HEK293 (cell line): Measurements from ENCODE around the gene TMED7.

Source experiments
- CTCF ChIA-PET: fragments of 350-600 bp; formaldehyde crosslinking; extraction: SDS; loops from one replicate; lab custom pipeline; 2021; ENCODE audit warnings: antibody characterized with exemption; lab: Yijun Ruan, JAX
- POLR2A ChIA-PET: fragments of 300-600 bp; formaldehyde crosslinking; extraction: SDS; loops from one replicate; lab custom pipeline; 2020; ENCODE audit warnings: antibody characterized with exemption, inconsistent platforms; lab: Yijun Ruan, JAX
- H3K27ac ChIP-seq: fragments of 200-500 bp; sonication (Bioruptor generic); 2 replicates; pipeline ENCODE4 v1.5.1; 2014; ENCODE audit warnings: low read depth, low read length, control low read depth, inconsistent platforms; ENCODE audit errors: extremely low read depth
- H3K36me3 ChIP-seq, 2 experiments: fragments of 200-500 bp in 1 of 2; sonication (Bioruptor generic) in 1 of 2; 1 replicate in 1 of 2; 2 replicates in 1 of 2; pipeline ENCODE4 v1.5.1; 2014 to 2017; ENCODE audit warnings: inconsistent platforms in 2 of 2, low read length in 2 of 2; ENCODE audit not compliant: control insufficient read depth in 2 of 2, insufficient read depth in 1 of 2
- H3K4me1 ChIP-seq: fragments of 200-500 bp; sonication (Bioruptor generic); 2 replicates; pipeline ENCODE4 v1.5.1; 2014; ENCODE audit warnings: mild to moderate bottlenecking, low read length, inconsistent platforms; ENCODE audit not compliant: control insufficient read depth, insufficient read depth
- H3K4me3 ChIP-seq: 2 replicates; pipeline ENCODE4 v1.5.1; 2011; ENCODE audit warnings: low read depth, mild to moderate bottlenecking, control low read depth, low read length, moderate library complexity
- H3K9me3 ChIP-seq: fragments of 200-500 bp; sonication (Bioruptor generic); 2 replicates; pipeline ENCODE4 v1.5.1; 2014; ENCODE audit warnings: low read depth, low read length, inconsistent platforms; ENCODE audit not compliant: control insufficient read depth, insufficient read depth
- FEZF1 ChIP-seq: fragments of 450-650 bp; formaldehyde crosslinking; IDR thresholded peaks from 2 replicates; pipeline ENCODE4 v1.5.1; 2016; ENCODE audit warnings: missing biosample characterization, missing genetic modification characterization
- GLIS1 ChIP-seq: fragments of 450-650 bp; formaldehyde crosslinking; IDR thresholded peaks from 2 replicates; pipeline ENCODE4 v1.5.1; 2016; ENCODE audit warnings: missing biosample characterization, missing genetic modification characterization
- KLF8 ChIP-seq: fragments of 450-650 bp; formaldehyde crosslinking; IDR thresholded peaks from 2 replicates; pipeline ENCODE4 v1.5.1; 2016; ENCODE audit warnings: missing biosample characterization, missing genetic modification characterization
- ZBTB1 ChIP-seq: fragments of 450-650 bp; formaldehyde crosslinking; IDR thresholded peaks from 2 replicates; pipeline ENCODE4 v1.5.1; 2016; ENCODE audit warnings: missing biosample characterization, missing genetic modification characterization
- ZFHX2 ChIP-seq: fragments of 450-650 bp; formaldehyde crosslinking; conservative IDR thresholded peaks from 2 replicates; pipeline ENCODE4 v1.5.1; 2016; ENCODE audit warnings: missing biosample characterization, missing genetic modification characterization
- ZFP69B ChIP-seq: fragments of 450-650 bp; formaldehyde crosslinking; IDR thresholded peaks from 2 replicates; pipeline ENCODE4 v1.5.1; 2016; ENCODE audit warnings: missing biosample characterization, missing genetic modification characterization
- ZIC2 ChIP-seq: fragments of 450-650 bp; formaldehyde crosslinking; IDR thresholded peaks from 2 replicates; pipeline ENCODE4 v1.5.1; 2016; ENCODE audit warnings: missing biosample characterization, missing genetic modification characterization
- ZNF114 ChIP-seq: fragments of 450-650 bp; formaldehyde crosslinking; IDR thresholded peaks from 2 replicates; pipeline ENCODE4 v1.5.0; 2017; ENCODE audit warnings: missing biosample characterization, missing genetic modification characterization
- ZNF157 ChIP-seq: fragments of 450-650 bp; formaldehyde crosslinking; IDR thresholded peaks from 2 replicates; pipeline ENCODE4 v1.5.1; 2016; ENCODE audit warnings: missing biosample characterization, missing genetic modification characterization
- ZNF202 ChIP-seq: fragments of 450-650 bp; formaldehyde crosslinking; IDR thresholded peaks from 2 replicates; pipeline ENCODE4 v1.5.1; 2016; ENCODE audit warnings: missing biosample characterization, missing genetic modification characterization, borderline replicate concordance
- ZNF214 ChIP-seq: fragments of 450-650 bp; formaldehyde crosslinking; IDR thresholded peaks from 2 replicates; pipeline ENCODE4 v1.5.1; 2017; ENCODE audit warnings: missing biosample characterization, mild to moderate bottlenecking, missing genetic modification characterization, borderline replicate concordance
- ZNF221 ChIP-seq: fragments of 450-650 bp; formaldehyde crosslinking; IDR thresholded peaks from 2 replicates; pipeline ENCODE4 v1.5.1; 2017; ENCODE audit warnings: missing biosample characterization, missing genetic modification characterization, borderline replicate concordance
- ZNF24 ChIP-seq: fragments of 450-650 bp; formaldehyde crosslinking; IDR thresholded peaks from 2 replicates; pipeline ENCODE4 v1.5.1; 2016; ENCODE audit warnings: missing biosample characterization, missing genetic modification characterization
- ZNF266 ChIP-seq: fragments of 450-650 bp; formaldehyde crosslinking; IDR thresholded peaks from 2 replicates; pipeline ENCODE4 v1.5.1; 2016; ENCODE audit warnings: missing biosample characterization, missing genetic modification characterization, low read depth
- ZNF274 ChIP-seq, 2 experiments: fragments of 200-500 bp in 1 of 2; fragments of 450-650 bp in 1 of 2; sonication (Bioruptor generic) in 1 of 2; formaldehyde crosslinking in 1 of 2; IDR thresholded peaks; 2 replicates each; pipeline versions ENCODE4 v1.5.1 to v1.6.1; 2014 to 2016; ENCODE audit warnings: borderline replicate concordance in 1 of 2, inconsistent platforms in 1 of 2, low read length in 1 of 2, missing biosample characterization in 1 of 2, missing genetic modification characterization in 1 of 2
- ZNF48 ChIP-seq: fragments of 450-650 bp; formaldehyde crosslinking; IDR thresholded peaks from 2 replicates; pipeline ENCODE4 v1.5.1; 2016; ENCODE audit warnings: missing biosample characterization, missing genetic modification characterization
- ZNF521 ChIP-seq: fragments of 450-650 bp; formaldehyde crosslinking; IDR thresholded peaks from 2 replicates; pipeline ENCODE4 v1.5.1; 2017; ENCODE audit warnings: missing biosample characterization, mild to moderate bottlenecking, missing genetic modification characterization
- ZNF600 ChIP-seq: fragments of 450-650 bp; formaldehyde crosslinking; IDR thresholded peaks from 2 replicates; pipeline ENCODE4 v1.5.1; 2016; ENCODE audit warnings: missing biosample characterization, missing genetic modification characterization
- ZNF624 ChIP-seq: fragments of 450-650 bp; formaldehyde crosslinking; IDR thresholded peaks from 2 replicates; pipeline ENCODE4 v1.5.1; 2017; ENCODE audit warnings: missing biosample characterization, missing genetic modification characterization
- ZNF776 ChIP-seq: fragments of 450-650 bp; formaldehyde crosslinking; IDR thresholded peaks from 2 replicates; pipeline ENCODE4 v1.5.0; 2017; ENCODE audit warnings: missing biosample characterization, missing genetic modification characterization, borderline replicate concordance
- ZNF777 ChIP-seq: fragments of 450-650 bp; formaldehyde crosslinking; IDR thresholded peaks from 2 replicates; pipeline ENCODE4 v1.5.1; 2017; ENCODE audit warnings: missing biosample characterization, missing genetic modification characterization, borderline replicate concordance
- ZNF830 ChIP-seq: fragments of 450-650 bp; IDR thresholded peaks from 2 replicates; pipeline ENCODE4 v1.5.0; 2018; ENCODE audit warnings: missing biosample characterization, missing genetic modification characterization, low read depth, mild to moderate bottlenecking, moderate library complexity
- ZSCAN16 ChIP-seq: fragments of 450-650 bp; formaldehyde crosslinking; IDR thresholded peaks from 2 replicates; pipeline ENCODE4 v1.5.1; 2016; ENCODE audit warnings: missing biosample characterization, missing genetic modification characterization
- TF ChIP-seq, protein P1 (sequence below): fragments of 450-650 bp; formaldehyde crosslinking; IDR thresholded peaks from 2 replicates; pipeline ENCODE4 v1.5.1; 2016; ENCODE audit warnings: missing biosample characterization, missing genetic modification characterization
- TF ChIP-seq, protein P2 (sequence below): sonication (generic); formaldehyde crosslinking; IDR thresholded peaks from 2 replicates; pipeline ENCODE4 v1.8.1; 2022; ENCODE audit warnings: mild to moderate bottlenecking, moderate library complexity, missing genetic modification reagents
- TF ChIP-seq, protein P3 (sequence below): fragments of 450-650 bp; formaldehyde crosslinking; IDR thresholded peaks from 2 replicates; pipeline ENCODE4 v1.5.1; 2016; ENCODE audit warnings: missing biosample characterization, missing genetic modification characterization
- TF ChIP-seq, protein P4 (sequence below): fragments of 450-650 bp; formaldehyde crosslinking; optimal IDR thresholded peaks from 2 replicates; pipeline ENCODE3; 2016; ENCODE audit warnings: missing biosample characterization, mild to moderate bottlenecking, missing genetic modification characterization
- TF ChIP-seq, protein P5 (sequence below): fragments of 450-650 bp; formaldehyde crosslinking; IDR thresholded peaks from 2 replicates; pipeline ENCODE4 v1.5.1; 2016; ENCODE audit warnings: missing biosample characterization, missing genetic modification characterization

TMED7 gene

DNA sequence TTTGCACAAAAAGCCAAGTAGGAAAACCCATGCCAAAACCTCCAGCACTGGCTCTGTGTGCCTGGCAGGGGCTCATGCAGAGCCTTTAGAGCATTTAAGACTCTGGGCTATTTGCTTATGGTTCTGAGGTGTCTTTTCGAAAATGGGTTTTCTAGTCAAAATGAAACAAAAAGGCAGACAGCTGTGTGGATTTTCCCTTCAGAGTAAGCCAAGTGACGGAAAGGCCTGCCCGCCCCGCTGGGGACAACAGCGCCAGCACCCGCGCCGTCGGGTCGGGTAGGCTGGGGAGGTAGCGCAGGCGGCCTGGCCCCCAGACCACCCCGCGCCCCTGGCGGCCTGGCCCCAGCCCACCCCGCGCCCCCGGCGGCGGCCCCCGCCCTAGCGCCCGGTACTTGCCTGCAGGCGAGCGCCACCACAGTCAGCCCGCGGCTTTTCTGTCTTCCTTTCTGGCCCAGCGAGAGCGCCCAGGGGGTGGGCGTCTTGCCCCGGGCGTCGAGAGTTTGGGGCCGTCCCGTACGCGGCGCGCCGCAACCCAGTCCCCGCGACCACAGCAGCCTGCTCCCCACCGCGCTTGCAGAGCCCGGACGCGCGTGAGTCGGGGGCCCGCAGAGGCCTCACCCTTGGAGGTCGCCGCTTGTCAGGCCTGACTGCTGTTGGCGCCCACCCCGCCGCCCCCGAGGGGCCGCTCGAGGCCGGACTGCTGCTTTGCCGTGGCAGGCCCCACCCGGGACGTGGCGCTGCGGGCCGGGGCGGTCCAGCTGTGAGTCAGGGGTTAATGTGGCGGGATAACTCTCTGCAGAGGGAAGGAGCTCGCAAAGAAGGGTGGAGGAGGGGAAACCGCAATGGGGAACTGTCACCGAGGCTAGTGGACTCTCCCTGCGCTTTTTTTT lies 23.9 kb downstream of the TMED7 start, which contains the start of gene TICAM2:
TSS of gene TICAM2 (minus strand) at position 779 of the 890 bp plus-strand sequence. CDS start 21,223 bp downstream, outside the sequence.
- peak within 1 kb of the TSS; percentile 88 for H3K27ac ChIP-seq
- H3K4me1 ChIP-seq, result peaks cover 3% of the 10 kb centered on the region
- CTCF ChIA-PET, result interaction anchor here (0.5 to 1.4 kb wide), 3 partner anchors 13 to 293 kb away, joined by 3 read pairs; no protein-coding TSS in a partner anchor
- POLR2A ChIA-PET, result interaction anchor here (0.6 to 1.5 kb wide), 5 partner anchors 23 to 214 kb away, joined by 3 to 6 read pairs (median 3); partner anchors contain the start of genes CDO1 and FEM1C
- no peaks in the 10 kb centered on the region for H3K9me3 ChIP-seq
- peak within 1 kb of the TSS; percentile 50 for H3K4me3 ChIP-seq
- H3K36me3 ChIP-seq, result peaks cover 0 to 14% of the 10 kb centered on the region in 2 experiments; a peak in 1 of 3 replicates
- TF ChIP-seq ZNF624 (tag by site-specific recombination) (no peak), ZNF48 (tag by site-specific recombination) (no peak), ZNF830 (tag by site-specific recombination) (no peak), ZNF266 (no peak), ZNF214 (no peak), ZFHX2 (tag by site-specific recombination) (peak; percentile 45), GLIS1 (tag by site-specific recombination) (0 out of 2 replicates have a peak, but pooled peaks have one; percentile 8), ZSCAN16 (tag by site-specific recombination) (no peak), ZNF24 (tag by site-specific recombination) (no peak), FEZF1 (tag by site-specific recombination) (no peak), ZNF274 (IDR thresholded peaks at IDR 0.05; ENCODE audit: low read length) (no peak), ZNF274 (tag by site-specific recombination; IDR thresholded peaks at IDR 0.05; ENCODE audit: borderline replicate concordance) (no peak), ZBTB1 (tag by site-specific recombination) (no peak), KLF8 (tag by site-specific recombination) (peak; percentile 17; the same call in 1 of the 2 replicates), ZIC2 (peak; percentile 91), ZFP69B (tag by site-specific recombination) (no peak), ZNF221 (tag by site-specific recombination) (no peak), ZNF202 (no peak), ZNF777 (tag by site-specific recombination) (no peak), ZNF157 (tag by site-specific recombination) (no peak), ZNF521 (tag by site-specific recombination) (no peak), ZNF600 (tag by site-specific recombination) (no peak), ZNF776 (tag by site-specific recombination) (no peak), ZNF114 (tag by site-specific recombination) (no peak)
- TF ChIP-seq, protein P1, sequence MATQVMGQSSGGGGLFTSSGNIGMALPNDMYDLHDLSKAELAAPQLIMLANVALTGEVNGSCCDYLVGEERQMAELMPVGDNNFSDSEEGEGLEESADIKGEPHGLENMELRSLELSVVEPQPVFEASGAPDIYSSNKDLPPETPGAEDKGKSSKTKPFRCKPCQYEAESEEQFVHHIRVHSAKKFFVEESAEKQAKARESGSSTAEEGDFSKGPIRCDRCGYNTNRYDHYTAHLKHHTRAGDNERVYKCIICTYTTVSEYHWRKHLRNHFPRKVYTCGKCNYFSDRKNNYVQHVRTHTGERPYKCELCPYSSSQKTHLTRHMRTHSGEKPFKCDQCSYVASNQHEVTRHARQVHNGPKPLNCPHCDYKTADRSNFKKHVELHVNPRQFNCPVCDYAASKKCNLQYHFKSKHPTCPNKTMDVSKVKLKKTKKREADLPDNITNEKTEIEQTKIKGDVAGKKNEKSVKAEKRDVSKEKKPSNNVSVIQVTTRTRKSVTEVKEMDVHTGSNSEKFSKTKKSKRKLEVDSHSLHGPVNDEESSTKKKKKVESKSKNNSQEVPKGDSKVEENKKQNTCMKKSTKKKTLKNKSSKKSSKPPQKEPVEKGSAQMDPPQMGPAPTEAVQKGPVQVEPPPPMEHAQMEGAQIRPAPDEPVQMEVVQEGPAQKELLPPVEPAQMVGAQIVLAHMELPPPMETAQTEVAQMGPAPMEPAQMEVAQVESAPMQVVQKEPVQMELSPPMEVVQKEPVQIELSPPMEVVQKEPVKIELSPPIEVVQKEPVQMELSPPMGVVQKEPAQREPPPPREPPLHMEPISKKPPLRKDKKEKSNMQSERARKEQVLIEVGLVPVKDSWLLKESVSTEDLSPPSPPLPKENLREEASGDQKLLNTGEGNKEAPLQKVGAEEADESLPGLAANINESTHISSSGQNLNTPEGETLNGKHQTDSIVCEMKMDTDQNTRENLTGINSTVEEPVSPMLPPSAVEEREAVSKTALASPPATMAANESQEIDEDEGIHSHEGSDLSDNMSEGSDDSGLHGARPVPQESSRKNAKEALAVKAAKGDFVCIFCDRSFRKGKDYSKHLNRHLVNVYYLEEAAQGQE (tag by site-specific recombination), result no peak
- TF ChIP-seq, protein P2, sequence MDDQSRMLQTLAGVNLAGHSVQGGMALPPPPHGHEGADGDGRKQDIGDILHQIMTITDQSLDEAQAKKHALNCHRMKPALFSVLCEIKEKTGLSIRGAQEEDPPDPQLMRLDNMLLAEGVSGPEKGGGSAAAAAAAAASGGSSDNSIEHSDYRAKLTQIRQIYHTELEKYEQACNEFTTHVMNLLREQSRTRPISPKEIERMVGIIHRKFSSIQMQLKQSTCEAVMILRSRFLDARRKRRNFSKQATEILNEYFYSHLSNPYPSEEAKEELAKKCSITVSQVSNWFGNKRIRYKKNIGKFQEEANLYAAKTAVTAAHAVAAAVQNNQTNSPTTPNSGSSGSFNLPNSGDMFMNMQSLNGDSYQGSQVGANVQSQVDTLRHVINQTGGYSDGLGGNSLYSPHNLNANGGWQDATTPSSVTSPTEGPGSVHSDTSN (CRISPR knock-in tag), result no peak
- TF ChIP-seq, protein P3, sequence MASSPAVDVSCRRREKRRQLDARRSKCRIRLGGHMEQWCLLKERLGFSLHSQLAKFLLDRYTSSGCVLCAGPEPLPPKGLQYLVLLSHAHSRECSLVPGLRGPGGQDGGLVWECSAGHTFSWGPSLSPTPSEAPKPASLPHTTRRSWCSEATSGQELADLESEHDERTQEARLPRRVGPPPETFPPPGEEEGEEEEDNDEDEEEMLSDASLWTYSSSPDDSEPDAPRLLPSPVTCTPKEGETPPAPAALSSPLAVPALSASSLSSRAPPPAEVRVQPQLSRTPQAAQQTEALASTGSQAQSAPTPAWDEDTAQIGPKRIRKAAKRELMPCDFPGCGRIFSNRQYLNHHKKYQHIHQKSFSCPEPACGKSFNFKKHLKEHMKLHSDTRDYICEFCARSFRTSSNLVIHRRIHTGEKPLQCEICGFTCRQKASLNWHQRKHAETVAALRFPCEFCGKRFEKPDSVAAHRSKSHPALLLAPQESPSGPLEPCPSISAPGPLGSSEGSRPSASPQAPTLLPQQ (tag by site-specific recombination), result no peak
- TF ChIP-seq, protein P4, sequence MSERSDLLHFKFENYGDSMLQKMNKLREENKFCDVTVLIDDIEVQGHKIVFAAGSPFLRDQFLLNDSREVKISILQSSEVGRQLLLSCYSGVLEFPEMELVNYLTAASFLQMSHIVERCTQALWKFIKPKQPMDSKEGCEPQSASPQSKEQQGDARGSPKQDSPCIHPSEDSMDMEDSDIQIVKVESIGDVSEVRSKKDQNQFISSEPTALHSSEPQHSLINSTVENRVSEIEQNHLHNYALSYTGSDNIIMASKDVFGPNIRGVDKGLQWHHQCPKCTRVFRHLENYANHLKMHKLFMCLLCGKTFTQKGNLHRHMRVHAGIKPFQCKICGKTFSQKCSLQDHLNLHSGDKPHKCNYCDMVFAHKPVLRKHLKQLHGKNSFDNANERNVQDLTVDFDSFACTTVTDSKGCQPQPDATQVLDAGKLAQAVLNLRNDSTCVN, result peak; percentile 77
- TF ChIP-seq, protein P5, sequence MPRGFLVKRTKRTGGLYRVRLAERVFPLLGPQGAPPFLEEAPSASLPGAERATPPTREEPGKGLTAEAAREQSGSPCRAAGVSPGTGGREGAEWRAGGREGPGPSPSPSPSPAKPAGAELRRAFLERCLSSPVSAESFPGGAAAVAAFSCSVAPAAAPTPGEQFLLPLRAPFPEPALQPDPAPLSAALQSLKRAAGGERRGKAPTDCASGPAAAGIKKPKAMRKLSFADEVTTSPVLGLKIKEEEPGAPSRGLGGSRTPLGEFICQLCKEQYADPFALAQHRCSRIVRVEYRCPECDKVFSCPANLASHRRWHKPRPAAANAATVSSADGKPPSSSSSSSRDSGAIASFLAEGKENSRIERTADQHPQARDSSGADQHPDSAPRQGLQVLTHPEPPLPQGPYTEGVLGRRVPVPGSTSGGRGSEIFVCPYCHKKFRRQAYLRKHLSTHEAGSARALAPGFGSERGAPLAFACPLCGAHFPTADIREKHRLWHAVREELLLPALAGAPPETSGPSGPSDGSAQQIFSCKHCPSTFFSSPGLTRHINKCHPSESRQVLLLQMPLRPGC (tag by site-specific recombination), result no peak
